Suprapubic skin (tissue), 4 donors: ENCODE data around the gene PLK4.

Source experiments
- EP300 ChIP-seq: sonication (generic); formaldehyde crosslinking; IDR thresholded peaks from one replicate; pipeline ENCODE4 v1.6.1; 2017; ENCODE audit warnings: antibody characterized with exemption
- POLR2A ChIP-seq, 2 donors: fragments of 450-650 bp; IDR thresholded peaks; one replicate each; pipeline ENCODE4 v1.6.1; 2017; ENCODE audit warnings: antibody characterized with exemption in 2 of 2, mild to moderate bottlenecking in 2 of 2, moderate library complexity in 2 of 2
- POLR2AphosphoS5 ChIP-seq, 3 donors: sonication (generic); formaldehyde crosslinking; IDR thresholded peaks; one replicate each; pipeline ENCODE4 v1.6.1; 2017; ENCODE audit warnings: antibody characterized with exemption in 3 of 3
- TF ChIP-seq, protein P1 (sequence below), 2 donors: fragments of 200-600 bp in 1 of 2; fragments of 450-650 bp in 1 of 2; sonication (generic) in 1 of 2; IDR thresholded peaks; one replicate each; pipeline ENCODE4 v1.5.1; 2016 to 2019; ENCODE audit warnings: antibody characterized with exemption in 2 of 2, mild to moderate bottlenecking in 1 of 2, moderate library complexity in 1 of 2

DNA sequence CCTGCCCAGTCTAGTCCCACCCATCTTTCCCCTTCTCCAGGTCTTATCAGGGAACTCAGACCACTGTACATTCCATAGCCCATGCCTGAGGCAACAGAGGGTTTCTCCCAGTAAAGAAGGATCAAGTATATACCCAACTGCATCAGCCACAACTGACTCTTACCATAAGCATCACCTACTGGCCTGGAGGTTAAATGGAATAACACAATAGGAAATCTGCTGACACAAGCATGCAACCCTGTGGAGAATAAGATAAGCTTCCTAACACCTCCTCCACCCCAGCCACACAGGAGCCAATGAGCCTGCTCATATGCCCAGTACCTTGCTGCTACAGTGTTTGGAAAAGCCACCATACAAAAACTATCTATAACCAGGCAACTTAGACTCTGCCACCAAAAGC, 34.6 kb upstream of the PLK4 start:
- TF ChIP-seq, protein P1, sequence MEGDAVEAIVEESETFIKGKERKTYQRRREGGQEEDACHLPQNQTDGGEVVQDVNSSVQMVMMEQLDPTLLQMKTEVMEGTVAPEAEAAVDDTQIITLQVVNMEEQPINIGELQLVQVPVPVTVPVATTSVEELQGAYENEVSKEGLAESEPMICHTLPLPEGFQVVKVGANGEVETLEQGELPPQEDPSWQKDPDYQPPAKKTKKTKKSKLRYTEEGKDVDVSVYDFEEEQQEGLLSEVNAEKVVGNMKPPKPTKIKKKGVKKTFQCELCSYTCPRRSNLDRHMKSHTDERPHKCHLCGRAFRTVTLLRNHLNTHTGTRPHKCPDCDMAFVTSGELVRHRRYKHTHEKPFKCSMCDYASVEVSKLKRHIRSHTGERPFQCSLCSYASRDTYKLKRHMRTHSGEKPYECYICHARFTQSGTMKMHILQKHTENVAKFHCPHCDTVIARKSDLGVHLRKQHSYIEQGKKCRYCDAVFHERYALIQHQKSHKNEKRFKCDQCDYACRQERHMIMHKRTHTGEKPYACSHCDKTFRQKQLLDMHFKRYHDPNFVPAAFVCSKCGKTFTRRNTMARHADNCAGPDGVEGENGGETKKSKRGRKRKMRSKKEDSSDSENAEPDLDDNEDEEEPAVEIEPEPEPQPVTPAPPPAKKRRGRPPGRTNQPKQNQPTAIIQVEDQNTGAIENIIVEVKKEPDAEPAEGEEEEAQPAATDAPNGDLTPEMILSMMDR (IDR thresholded peaks at IDR 0.05): no peak
- TF ChIP-seq POLR2AphosphoS5 (IDR thresholded peaks at IDR 0.05): no peak
- no peak for TF ChIP-seq EP300
- no peak for TF ChIP-seq POLR2A (IDR thresholded peaks at IDR 0.05)
